Measurements from ENCODE around the gene CFAP46.
"Not testable (repeated sequence)": the region's sequence is repeated elsewhere in the genome, so short reads cannot be mapped to it uniquely, and the experiment has no call there.

The CFAP46 gene

DNA sequence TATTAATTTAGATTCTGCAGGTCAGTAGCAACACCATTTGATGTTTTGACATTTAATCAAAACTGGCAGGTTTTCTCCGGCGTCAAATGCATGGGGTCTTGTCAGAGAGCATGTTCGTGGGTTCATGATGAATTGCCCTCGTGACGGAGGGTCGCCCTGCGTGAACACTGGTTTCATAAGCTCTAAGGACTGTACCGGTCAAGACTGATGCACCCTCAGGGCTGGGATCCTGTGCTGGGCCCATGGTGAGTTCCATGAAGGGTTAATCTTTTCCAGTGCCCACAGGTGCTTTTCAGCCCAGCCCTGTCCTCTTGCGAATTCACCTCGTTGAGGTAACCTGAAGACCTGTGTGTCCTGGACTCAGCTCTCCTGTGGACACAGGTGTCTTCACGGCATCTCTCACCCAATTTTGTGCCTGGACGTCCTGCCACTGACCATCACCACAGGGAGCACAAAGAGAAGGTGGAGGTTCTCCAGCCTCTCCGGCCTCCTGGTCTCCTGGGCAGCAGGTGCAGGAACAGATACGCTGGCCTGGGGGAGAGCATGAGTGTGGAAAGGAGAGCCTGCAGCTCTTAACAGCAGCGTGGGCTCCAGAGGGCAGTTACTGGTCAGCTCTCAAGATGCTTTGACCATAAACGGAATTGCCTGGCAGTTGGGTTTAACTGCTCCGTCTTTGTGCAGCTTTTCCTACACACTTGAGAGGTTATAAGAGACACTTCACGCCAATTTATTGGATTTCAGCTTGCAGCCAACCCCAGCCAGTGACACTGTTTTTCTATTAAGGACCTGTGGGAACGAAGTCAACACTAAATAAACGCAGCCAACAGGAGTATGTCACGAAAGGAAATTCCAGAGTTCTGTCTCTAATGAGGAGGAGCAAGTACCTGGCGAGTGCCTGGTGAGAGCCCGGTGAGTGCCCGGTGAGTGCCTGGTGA, 37.4 kb upstream of the CFAP46 start:
- DNase-seq: no peak

DNA sequence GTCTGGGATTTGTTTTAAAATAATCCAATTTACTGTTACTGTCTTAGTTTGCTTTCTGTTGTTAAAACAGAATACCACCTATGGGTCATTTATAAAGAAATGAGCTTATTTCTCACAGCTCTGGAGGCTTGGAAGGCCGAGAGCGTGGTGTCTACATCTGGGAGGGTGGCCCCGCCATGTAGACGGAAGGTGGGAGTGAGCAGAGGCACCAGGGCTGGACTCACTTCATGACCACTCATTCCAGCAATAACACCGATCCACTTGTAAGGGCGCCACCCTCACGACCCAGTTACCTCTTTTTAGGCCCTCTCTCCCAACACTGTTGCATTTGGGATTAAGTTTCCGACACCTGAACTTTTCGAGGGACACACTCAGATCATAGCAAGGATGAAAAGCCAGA, 36.2 kb upstream of the CFAP46 start:
- no peak for DNase-seq

DNA sequence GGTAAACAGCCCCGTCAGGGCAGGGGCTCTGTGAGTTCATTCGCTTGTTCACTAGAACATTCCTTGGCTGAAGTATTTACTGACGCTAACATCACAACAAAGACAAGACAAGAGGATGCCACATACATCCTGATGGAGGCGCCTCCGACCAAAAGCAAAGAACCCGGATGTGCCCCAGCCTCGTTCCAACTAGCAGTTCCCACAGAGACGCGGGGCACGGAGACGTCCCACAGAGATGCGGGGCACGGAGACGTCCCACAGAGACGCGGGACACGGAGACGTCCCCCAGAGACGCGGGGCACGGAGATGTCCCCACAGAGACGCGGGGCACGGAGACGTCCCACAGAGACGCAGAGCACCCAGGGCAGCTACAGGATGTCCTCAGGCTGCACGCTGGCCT, 35.4 kb upstream of the CFAP46 start:
- no peak for DNase-seq

DNA sequence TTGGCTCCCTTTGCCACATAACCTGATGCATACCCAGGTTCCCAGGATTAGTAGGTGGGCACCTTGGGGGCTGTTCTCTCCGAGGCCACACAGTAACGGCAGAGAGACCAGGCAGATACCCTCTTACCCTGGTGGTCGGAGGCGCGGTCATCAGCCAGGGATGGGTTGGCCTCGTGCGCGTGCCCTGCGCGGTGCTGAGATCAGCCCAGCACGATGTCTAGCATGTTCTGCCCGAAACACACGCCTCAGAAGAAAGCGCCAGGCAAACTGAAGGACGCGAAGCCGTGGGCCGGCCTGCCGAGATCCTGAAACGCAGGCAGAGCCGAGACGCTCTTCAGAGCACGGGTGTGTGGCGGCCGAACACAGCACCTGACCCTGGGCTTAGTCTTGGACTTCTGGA, 34.7 kb upstream of the CFAP46 start:
- DNase-seq: no peak

DNA sequence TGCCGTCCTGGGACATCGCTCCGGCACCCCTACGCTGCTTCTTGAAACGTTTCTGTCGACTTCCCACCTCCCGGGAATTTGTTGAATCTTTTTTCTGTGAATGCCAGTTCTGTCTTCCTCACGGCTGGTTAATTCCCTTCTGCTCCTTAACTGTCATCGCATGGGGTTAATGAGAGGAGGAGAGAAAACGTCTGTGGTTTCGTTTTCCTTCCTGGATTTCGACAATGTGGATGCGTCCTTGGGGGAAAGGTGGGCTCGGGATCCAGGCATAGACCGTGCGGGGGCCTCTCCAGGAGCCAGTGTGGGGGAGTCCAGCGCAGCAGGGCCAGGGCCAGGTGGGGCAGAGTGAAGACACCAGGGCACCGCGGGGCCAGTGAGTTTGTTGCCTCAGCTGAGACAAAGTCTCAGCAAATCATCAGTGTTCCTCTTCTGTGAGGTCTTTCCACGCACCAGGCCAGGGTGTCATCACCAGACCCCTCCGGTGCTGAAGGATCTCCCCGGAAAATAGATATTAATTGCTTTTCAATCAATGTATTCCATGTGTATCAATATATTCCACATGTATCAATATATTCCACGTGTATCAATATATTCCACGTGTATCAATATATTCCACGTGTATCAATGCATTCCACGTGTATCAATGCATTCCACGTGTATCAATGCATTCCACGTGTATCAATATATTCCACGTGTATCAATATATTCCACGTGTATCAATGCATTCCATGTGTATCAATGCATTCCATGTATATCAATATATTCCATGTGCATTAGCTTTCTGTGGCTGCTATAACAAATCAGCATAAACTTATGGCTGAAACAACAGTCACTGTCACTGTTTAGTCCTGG, 33.7 kb upstream of the CFAP46 start:
- DNase-seq: no peak

DNA sequence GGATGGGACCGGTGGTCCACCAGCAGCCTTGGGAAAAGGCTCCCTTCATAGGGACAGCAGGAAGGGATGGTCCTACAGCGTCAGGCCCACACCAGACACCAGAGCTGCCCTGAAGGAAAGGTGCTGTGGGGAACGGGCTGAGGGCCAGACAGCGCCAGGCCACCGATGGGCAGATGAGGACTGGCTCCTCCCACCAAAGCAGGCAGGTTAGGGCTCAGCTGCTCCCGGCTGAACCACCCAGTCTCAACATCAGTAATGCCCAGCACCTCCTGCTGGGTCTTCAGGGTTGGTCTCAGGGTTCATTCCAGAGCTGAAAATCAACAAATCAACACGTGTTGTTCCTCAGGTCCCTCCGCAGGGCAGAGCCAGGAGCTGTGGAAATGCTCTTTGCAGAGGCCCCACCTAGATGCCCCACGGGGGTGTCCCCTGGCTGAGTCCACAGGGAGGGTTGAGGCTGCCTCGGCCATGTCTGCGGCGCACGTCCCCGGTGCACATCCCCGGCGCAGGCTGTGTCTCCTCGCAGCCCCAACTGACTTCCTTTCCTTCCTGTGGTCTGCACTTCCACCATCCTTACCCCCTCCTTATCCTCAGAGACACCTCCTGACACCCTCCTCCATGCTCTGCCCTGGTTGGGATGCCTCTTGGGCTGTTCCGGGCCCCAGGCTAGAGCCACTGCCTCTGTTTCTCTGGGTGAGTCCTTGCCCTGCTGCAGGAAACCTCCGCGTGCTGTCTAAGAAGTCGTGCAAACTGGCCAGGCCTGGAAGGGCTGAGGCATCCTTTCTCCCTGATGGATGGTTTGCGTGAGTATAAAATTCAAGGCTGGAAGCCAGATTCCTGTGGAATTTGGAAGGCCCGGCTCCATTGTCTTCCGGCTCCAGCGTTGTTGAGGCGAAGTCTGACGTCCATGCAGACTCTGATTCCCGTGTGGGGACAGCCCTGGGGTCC, 32.8 kb upstream of the CFAP46 start:
- DNase-seq: no peak

DNA sequence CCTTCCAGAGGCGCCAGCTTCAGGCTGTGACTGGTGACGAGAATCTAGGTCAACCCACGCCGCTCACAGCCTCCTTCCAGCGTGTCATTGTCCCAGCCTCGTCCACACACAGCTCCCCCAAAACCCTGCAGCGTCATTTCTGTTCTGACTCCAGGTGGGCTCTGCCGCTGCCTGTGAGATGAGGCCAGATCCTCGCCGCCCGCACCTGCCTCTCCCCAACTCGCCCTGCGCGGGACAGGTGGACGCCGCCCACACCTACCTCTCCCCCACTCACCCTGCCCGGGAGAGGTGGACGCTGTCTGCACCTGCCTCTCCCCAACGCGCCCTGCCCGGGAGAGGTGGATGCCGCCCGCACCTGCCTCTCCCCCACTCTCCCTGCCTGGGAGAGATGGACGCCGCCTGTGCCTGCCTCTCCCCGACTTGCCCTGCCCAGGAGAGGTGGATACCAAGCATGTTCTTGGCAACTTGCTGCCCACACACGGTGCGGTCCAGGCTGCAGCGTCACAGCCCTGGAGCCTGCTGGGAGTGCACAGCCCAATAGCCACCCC, 32.0 kb upstream of the CFAP46 start:
- DNase-seq: no peak

DNA sequence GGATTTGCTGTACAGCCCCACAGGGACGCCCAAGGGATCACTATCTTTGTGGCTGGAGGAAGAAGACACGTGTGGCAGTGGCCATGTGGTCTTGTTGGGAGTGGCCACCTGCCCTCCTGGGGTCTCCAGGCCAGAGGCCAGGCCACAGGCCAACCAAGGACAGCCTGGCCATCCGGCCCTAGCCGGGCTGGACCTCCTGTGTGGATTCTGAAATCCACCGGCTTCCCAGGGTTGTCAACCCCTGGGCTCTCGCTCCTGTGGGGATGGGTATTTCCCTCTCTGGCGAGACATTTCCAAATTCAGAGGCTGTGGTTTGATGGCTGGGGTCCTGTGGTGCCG, 31.5 kb upstream of the CFAP46 start:
- no peak for DNase-seq

DNA sequence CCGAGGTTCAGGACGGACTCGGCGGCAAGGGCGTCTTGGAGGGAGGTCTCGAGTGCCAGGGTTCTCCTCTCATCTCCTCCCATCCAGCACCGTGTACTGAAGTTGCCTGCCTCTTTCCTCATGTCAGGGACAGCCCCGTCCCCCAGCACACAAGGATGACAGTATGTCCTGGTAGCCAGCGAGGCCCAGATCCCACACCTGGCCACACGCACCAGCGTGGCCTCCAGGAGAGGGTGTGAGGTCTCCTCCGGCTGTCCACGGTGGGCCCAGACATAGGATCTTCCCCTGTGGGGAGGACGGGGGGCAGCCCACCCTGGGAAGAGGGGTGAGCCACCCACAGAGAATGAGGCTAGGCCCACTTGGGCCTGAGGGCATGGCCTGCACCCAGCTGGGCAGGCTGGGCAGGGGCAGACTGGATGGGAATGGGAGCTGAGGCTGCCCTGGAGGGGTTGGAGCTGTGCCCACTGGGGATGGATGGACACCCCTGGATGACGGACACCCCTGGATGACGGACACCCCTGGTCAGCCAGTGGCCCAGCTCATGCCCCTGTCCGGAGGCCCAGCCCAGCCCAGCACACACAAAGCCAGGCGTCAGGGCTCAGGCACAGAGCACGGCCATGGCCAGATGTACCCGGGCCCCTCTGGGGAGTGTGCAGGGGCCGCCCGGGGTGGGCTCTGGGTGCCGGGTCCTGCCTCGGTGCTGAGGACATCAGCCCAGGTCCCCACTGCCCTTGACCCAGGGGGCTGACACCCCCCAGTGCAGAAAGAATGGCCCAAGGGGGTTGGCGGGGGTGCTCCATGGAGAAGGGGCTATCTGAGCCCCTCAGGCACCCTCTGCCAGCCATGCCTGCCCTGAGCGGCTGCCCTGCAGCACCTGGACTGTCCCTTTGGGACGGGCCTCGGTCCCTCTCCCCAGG, 30.9 kb upstream of the CFAP46 start:
- no peak for DNase-seq

DNA sequence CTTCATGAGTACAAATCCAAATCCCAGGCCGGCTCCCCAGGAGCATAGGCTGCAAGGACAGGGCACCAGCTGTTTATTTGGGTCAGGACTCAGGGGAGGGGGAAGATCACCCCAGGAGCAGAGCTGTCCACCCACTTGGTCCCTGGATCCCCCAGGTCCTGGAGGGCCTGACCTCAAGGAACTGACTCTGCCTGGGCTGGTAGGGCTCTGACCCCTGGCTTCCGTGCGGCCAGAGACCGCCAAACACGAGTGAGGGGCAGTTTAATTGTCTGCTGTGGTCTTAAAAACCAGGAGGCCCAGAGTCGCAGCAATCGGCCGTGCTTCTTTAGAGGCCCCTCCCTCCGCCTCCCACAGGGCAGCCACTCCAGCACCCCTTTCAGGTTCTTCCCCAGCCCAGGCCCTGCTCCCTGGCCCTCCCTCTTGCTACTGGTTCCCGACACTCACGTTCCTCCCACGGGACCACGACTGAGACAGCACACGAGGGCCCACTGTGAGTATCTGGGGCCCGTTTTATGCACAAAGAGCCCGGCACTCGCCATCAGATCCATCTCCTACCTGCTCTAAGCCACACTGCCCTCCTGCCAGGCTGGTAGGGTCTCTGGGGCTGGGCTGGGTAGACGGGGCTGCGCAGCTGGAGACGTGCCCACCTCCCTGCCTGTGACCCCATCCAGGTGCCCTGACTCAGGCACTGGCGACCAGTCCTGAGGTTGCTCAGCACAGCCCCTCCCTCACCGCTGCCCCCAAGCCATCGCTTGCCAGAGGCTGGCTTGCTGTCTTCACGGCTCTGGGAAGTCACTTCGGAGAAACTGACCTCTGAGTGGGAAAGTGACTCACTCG, 30.0 kb upstream of the CFAP46 start:
- DNase-seq: no peak

DNA sequence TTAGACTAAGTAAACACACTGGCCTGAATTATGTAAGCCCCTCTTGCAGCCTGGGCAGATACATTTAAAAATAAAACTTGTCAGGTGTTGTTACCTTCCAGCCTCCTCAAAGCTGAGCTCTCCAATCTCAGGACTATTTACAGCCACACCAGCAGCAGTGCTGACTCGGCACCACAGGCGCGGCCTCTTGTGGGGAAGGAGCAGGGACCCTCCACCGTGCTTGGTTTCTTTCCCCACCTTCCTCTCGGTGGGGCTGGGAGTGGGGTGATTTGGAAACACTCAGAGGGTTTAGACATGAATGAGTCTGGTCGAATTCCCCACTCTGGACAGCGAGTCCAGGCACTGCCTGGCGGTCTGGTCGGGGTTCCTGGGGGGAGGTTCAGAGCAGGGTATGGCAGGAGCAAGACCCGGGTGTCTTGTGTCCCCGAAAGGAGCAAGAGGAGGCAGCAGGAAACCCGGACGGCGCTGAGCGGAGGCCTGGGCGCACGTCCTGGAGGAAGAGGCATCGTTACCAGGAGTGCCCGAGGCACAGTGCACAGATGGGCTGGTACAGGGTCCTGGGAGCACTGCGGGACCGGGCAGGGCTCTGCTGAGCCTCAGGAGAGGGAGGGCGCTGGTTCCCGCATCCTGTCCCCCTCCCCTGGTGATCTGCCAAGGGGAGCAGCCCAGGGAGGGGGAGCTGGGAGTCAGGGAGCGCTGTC, 29.2 kb upstream of the CFAP46 start:
- DNase-seq: no peak

DNA sequence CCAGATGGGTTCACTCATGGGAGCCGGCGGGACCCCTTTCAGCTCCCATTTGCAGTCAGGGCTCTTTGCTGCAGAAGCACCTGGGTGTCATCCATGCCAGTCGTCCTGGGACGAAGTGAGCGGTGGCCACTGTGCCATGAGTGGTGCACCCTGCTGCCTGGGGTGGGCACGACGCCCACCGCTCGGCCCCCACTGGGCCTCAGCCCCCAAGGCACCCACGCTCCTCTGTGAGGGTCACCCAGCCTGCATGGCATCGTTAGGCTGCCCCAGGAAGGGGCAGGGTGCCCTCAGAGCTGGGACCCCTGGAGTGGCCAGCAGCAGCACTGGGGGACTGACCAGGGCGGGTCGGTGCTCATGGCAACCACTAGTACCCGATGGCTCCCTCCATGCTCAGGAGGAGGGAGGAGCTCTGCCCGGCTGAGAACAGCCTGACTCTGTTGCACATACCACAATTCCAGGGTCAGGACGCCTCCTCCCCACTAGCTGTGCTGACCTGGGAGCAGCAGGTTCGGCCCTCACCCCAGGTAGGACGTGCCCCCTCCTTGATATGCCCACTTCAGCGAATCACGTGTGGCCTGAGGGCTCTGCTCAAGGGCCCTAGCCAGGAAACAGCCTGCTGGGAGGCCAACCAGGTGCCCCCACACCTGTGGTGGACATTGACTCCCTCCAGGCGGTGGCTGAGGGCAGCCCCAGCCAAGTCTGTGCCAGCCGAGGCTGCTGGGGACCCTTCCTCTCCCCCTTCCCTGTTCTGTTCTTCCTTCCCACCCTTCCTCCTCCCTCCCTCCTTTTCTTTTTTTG, 28.5 kb upstream of the CFAP46 start:
- DNase-seq: no peak

DNA sequence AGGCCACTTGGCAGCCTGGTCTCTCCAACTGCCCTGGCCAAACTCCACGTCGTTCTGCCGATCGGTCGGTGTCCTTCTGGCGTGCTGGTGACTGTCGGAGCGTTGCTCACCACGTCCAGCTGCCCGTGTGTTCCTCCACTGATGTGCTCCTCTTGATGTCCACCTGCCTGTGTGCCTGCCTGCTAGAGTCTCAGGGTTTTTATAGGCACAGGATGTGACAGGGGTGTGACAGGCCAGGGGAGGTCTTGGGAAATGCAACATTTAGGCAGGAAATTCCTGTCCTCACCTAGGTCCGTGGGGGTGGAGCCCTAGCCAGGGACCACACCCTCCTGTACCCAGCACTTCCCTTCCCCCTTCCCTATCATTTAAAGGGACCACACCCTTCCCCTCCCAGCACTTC, 25.2 kb upstream of the CFAP46 start:
- no peak for DNase-seq

DNA sequence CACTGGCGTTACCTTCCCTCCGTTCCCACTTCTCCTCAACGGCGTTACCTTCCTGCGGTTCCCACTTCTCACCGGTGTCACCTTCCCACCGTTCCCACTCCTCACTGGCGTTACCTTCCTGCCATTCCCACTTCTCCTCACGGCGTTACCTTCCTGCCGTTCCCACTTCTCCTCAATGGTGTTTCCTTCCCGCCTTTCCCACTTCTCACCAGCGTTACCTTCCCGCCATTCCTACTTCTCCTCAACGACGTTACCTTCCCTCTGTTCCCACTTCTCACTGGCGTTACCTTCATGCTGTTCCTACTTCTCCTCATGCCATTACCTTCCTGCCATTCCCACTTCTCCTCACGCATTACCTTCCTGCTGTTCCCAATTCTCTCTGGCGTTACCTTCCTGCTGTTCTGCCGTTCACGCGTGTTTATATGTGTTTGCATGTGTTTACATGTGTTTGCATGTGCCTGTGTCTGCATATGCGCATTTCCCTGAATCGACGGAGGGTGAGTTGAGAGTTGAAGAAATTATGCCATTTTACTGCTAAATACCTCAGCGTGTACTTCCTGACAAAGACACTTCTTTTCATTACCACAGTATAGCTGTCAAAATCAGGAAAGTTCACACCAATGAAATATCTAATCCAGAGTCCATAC, 23.2 kb upstream of the CFAP46 start:
- DNase-seq: no peak

DNA sequence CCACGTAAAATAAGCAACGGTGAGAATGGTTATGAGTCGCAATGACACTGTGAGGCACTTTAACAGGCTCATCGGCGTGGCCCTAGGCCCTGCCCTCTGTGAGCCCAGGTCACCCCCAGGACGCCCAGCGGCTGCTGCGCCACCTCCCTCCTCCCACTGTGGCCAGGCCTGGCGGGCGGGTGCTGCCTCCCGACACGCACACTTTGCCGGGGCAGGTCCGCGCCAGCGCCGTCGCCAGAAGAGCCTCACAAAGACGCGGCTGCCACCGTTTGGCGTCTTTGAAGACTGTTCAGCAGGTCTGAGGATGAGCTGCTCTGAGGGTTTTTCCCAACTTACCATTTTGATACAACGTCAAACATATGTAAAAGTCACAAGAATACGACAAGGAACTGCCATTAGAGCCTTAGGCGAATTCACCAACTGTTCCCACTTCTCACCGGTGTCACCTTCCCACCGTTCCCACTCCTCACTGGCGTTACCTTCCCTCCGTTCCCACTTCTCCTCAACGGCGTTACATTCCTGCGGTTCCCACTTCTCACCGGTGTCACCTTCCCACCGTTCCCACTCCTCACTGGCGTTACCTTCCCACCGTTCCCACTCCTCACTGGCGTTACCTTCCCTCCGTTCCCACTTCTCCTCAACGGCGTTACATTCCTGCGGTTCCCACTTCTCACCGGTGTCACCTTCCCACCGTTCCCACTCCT, 22.5 kb upstream of the CFAP46 start:
- DNase-seq: not testable (repeated sequence)

DNA sequence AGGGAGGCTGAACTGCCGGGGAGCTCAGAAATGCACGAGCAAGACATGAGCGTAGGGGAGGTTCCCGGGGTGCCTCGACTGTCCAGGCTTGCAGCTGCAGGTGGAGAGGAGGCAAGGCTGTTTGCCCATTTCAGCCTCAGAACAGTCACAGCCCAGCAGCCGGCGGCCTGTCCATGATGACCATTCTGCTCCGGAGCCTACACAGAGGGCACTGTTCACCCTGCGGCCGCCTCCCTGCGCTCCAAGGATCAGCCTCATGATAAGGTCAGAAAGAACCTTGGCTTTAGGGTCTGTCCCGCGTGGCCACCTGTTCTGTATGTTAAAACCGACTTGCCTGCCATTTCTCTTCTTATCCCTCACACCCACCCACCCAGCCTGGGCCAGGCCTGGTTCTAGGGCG, 21.9 kb upstream of the CFAP46 start:
- DNase-seq: no peak

DNA sequence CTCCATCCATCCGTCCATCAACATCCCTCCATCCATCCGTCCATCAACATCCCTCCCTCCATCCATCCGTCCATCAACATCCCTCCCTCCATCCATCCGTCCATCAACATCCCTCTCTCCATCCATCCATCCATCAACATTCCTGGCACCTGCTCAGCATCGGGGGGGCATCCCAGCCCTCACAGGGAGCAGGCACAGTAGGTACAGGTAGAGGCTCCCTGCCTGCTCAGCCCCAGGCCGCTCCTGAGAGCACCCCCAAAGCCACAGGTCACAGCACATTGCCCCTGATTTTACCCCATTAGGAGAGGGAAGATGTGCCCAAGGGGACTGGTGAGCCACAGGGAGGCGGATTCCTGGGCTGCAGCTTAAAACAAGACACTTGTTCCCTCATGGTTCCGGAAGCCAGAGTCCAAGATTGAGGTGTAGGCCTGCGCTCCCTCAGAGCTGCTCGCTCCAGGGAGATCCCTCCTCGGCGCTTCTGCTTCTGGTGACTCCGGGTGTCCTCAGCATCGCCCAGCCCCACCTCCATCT, 21.1 kb upstream of the CFAP46 start:
- DNase-seq: no peak

Measured in activated CD8-positive, alpha-beta memory T cell treated with anti-CD3 and anti-CD28 coated beads, Interleukin-2, amount 50 U/mL, for 4 hours (primary cell).